Left lung (tissue), 10 donors: ENCODE measurements around the gene PWWP2B. TPM values are rescaled to one million over a fixed set of nuclear protein-coding genes. Genes with fewer than 3 reads are reported as not detected.
A peak's percentile ranks its signal among the peaks of the same experiment; 100 is the strongest.

Source experiments
- ATAC-seq: fragments of 200-7000 bp; cut with Tn5 transposase; one replicate; pipeline ENCODE4 v1.9.1; 2020; ENCODE audit warnings: moderate library complexity
- DNase-seq, 4 donors: peaks; one replicate each; pipeline ENCODE4 v3.0.0-alpha.2; 2013 to 2020
- H3K27ac ChIP-seq, 2 donors: fragments of 200-600 bp; sonication (generic) in 1 of 2; one replicate each; pipeline versions ENCODE4 v1.5.0 to v1.8.0; 2020 to 2021
- H3K27me3 ChIP-seq, 2 donors: fragments of 200-600 bp; sonication (generic) in 1 of 2; one replicate each; pipeline versions ENCODE4 v1.5.0 to v1.8.0; 2020 to 2021
- H3K36me3 ChIP-seq, 2 donors: fragments of 200-600 bp; sonication (generic) in 1 of 2; one replicate each; pipeline versions ENCODE4 v1.5.0 to v1.8.0; 2020 to 2021
- H3K4me1 ChIP-seq, 2 donors: fragments of 200-600 bp; one replicate each; pipeline ENCODE4 v1.8.0; 2021
- H3K4me3 ChIP-seq, 2 donors: fragments of 200-600 bp; sonication (generic) in 1 of 2; one replicate each; pipeline versions ENCODE4 v1.5.0 to v1.8.0; 2020 to 2021; ENCODE audit warnings: mild to moderate bottlenecking in 1 of 2
- H3K9me3 ChIP-seq, 2 donors: fragments of 200-600 bp; sonication (generic) in 1 of 2; one replicate each; pipeline versions ENCODE4 v1.5.0 to v1.8.0; 2020 to 2021
- CTCF ChIP-seq, 2 donors: fragments of 200-600 bp; sonication (generic) in 1 of 2; IDR thresholded peaks; one replicate each; pipeline versions ENCODE4 v1.5.0 to v1.8.0; 2021; ENCODE audit warnings: antibody characterized with exemption in 2 of 2
- intact Hi-C, 2 donors: fragments of 100-400 bp; cut with DNase I; formaldehyde crosslinking; loops; one replicate each; pipeline versions ENCODE4 v1.11.2 to v1.14.2; 2022
- polyA plus RNA-seq, 6 donors: library from polyadenylated mRNA; unstranded; fragments of 120-200 nt; gene quantifications; one replicate each; pipeline ENCODE4 v1.2.1, GENCODE V29; 2013; ENCODE audit not compliant: insufficient read length in 6 of 6
- total RNA-seq, 2 donors: library from RNA; stranded (reverse); fragmentation: NEBNext Ultra II Directional; extraction: Animal tissue kit (Norgen Biotek cat#: 25700); gene quantifications; one replicate each; pipeline ENCODE4 v1.2.1, GENCODE V29; 2021
- donor health status: DM: no; HTN: yes; CAD: no.
- donor health status: DM: no; HTN: no; CAD: no.

The PWWP2B gene
- total and polyA plus RNA-seq, 8 donors = 8.4 to 23.2 (median 11.0) TPM

GRCh38 chr10:132436861-132437410 is 39.9 kb downstream of the PWWP2B start:
- Histone ChIP-seq H3K27ac (no peak overlapping the region), H3K36me3 (no peaks in the 10 kb centered on the region), H3K4me3 (no peak overlapping the region), H3K9me3 (no peaks in the 10 kb centered on the region), H3K27me3 (no peaks in the 10 kb centered on the region), H3K4me1 (peaks cover 0 to 7% of the 10 kb centered on the region in 2 donors)
- DNase-seq = peak in 1 of 4 donors; percentile 61
- no peak for TF ChIP-seq CTCF (IDR thresholded peaks at IDR 0.05)
- intact Hi-C loops = no loop called here
- no peak for ATAC-seq

- DNase-seq = peak in 1 of 4 donors; percentile 70
- Histone ChIP-seq H3K36me3 (no peaks in the 10 kb centered on the region), H3K9me3 (no peaks in the 10 kb centered on the region), H3K4me1 (peaks cover 0 to 8% of the 10 kb centered on the region in 2 donors), H3K27me3 (no peaks in the 10 kb centered on the region), H3K4me3 (no peak overlapping the region), H3K27ac (no peak overlapping the region)
- intact Hi-C loops = no loop called here
- no peak for ATAC-seq
- TF ChIP-seq CTCF (IDR thresholded peaks at IDR 0.05) = no peak
Observed at GRCh38 chr10:132437541-132437950, 40.5 kb downstream of the PWWP2B start.

- intact Hi-C loops = no loop called here
- no peak overlapping the region for H3K27ac ChIP-seq
- no peak for TF ChIP-seq CTCF (IDR thresholded peaks at IDR 0.05)
Observed at GRCh38 chr10:132438091-132439024, 41.4 kb downstream of the PWWP2B start.

GRCh38 chr10:132439025-132439388 is 42.0 kb downstream of the PWWP2B start:
- intact Hi-C loops = no loop called here
- Histone ChIP-seq H3K27ac (no peak overlapping the region), H3K27me3 (no peaks in the 10 kb centered on the region), H3K4me1 (peaks cover 0 to 18% of the 10 kb centered on the region in 2 donors), H3K36me3 (no peaks in the 10 kb centered on the region), H3K4me3 (no peak overlapping the region), H3K9me3 (no peaks in the 10 kb centered on the region)
- no peak for TF ChIP-seq CTCF (IDR thresholded peaks at IDR 0.05)
- DNase-seq (peak in 1 of 4 donors; percentile 53), ATAC-seq (no peak)

More at GRCh38 chr10:132438091-132439024, 41.4 kb downstream of the PWWP2B start:
- Histone ChIP-seq H3K36me3 (no peaks in the 10 kb centered on the region), H3K27me3 (no peaks in the 10 kb centered on the region), H3K4me1 (peaks cover 0 to 14% of the 10 kb centered on the region in 2 donors), H3K9me3 (no peaks in the 10 kb centered on the region), H3K4me3 (no peak overlapping the region)
- DNase-seq (peak in 1 of 4 donors; percentile 66), ATAC-seq (no peak)
